ENCODE results near the gene CDK6. TPM values are rescaled to one million over a fixed set of nuclear protein-coding genes. Genes with fewer than 3 reads are reported as not detected.
A peak's percentile ranks its signal among the peaks of the same experiment; 100 is the strongest.

Gene CDK6
- total RNA-seq, 2 experiments from 2014 or later, result 130 to 138 TPM

- H3K9me3 Mint-ChIP-seq, result no peaks in the 10 kb centered on the region
- no peak overlapping the region for H3K27ac Mint-ChIP-seq
- intact Hi-C loops (cut with micrococcal nuclease), result no loop called here
- no peak for TF ChIP-seq CTCF (IDR thresholded peaks at IDR 0.05)
- peaks cover 45% of the 10 kb centered on the region for H3K36me3 Mint-ChIP-seq (ENCODE audit: low read depth)
- no peak for DNase-seq
- POLR2A ChIA-PET, result interaction anchor here (2.7 kb wide), 1 partner anchor 116 kb away, joined by 10 read pairs; no protein-coding TSS in a partner anchor
- CTCF ChIA-PET, result no interaction called here
- no peak overlapping the region for H3K4me3 Mint-ChIP-seq
- H3K4me1 Mint-ChIP-seq (ENCODE audit: low read depth), result peaks cover 40% of the 10 kb centered on the region
- no peak for ATAC-seq
- H3K27me3 Mint-ChIP-seq, result no peaks in the 10 kb centered on the region
These were observed 120.4 kb downstream of the CDK6 start for GRCh38 chr7:92715963-92716362.

DNA sequence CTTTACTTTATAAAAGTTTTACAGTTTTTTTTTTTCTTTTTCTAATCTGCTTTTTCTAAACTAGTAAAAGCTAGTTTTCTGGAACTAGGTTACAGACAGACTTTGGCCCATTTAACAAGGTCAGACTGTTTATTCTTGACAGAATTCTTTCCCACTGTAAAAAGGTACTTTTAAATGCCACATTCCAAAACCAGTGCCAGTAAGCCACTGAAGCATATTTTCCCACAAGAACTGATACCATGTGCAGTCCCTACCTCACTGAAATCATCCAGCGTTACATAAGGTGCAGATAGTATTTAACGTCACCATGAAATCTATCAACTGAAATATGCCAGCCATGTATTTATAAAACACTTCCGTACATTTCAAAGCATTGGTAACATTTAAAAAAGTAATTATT lies 121.6 kb downstream of the CDK6 start:
- no peak overlapping the region for H3K27ac Mint-ChIP-seq
- no peak for ATAC-seq
- peaks cover 45% of the 10 kb centered on the region for H3K36me3 Mint-ChIP-seq (ENCODE audit: low read depth)
- ChIA-PET CTCF (interaction anchor here (1.3 to 1.5 kb wide), 3 partner anchors 9 to 118 kb away, joined by 3 to 4 read pairs (median 4); no protein-coding TSS in a partner anchor), POLR2A (interaction anchor here (1.4 kb wide), 1 partner anchor 118 kb away, joined by 3 read pairs; no protein-coding TSS in a partner anchor)
- no peak overlapping the region for H3K4me3 Mint-ChIP-seq
- H3K27me3 Mint-ChIP-seq, result no peaks in the 10 kb centered on the region
- TF ChIP-seq CTCF (IDR thresholded peaks at IDR 0.05), result no peak
- intact Hi-C loops (cut with micrococcal nuclease), result no loop called here
- no peak for DNase-seq
- no peaks in the 10 kb centered on the region for H3K9me3 Mint-ChIP-seq
- peaks cover 39% of the 10 kb centered on the region for H3K4me1 Mint-ChIP-seq (ENCODE audit: low read depth)

GRCh38 chr7:92714280-92714679 lies 122.1 kb downstream of the CDK6 start:
- no peaks in the 10 kb centered on the region for H3K27me3 Mint-ChIP-seq
- no peak for TF ChIP-seq CTCF (IDR thresholded peaks at IDR 0.05)
- peaks cover 44% of the 10 kb centered on the region for H3K36me3 Mint-ChIP-seq (ENCODE audit: low read depth)
- no peaks in the 10 kb centered on the region for H3K9me3 Mint-ChIP-seq
- no peak overlapping the region for H3K4me3 Mint-ChIP-seq
- DNase-seq, result no peak
- CTCF ChIA-PET, result interaction anchor here (1.3 to 1.5 kb wide), 3 partner anchors 9 to 118 kb away, joined by 3 to 4 read pairs (median 4); no protein-coding TSS in a partner anchor
- no peak overlapping the region for H3K27ac Mint-ChIP-seq
- POLR2A ChIA-PET, result interaction anchor here (1.4 kb wide), 1 partner anchor 119 kb away, joined by 3 read pairs; no protein-coding TSS in a partner anchor
- no peak for ATAC-seq
- intact Hi-C loops (cut with micrococcal nuclease), result no loop called here
- peaks cover 38% of the 10 kb centered on the region for H3K4me1 Mint-ChIP-seq (ENCODE audit: low read depth)

DNA sequence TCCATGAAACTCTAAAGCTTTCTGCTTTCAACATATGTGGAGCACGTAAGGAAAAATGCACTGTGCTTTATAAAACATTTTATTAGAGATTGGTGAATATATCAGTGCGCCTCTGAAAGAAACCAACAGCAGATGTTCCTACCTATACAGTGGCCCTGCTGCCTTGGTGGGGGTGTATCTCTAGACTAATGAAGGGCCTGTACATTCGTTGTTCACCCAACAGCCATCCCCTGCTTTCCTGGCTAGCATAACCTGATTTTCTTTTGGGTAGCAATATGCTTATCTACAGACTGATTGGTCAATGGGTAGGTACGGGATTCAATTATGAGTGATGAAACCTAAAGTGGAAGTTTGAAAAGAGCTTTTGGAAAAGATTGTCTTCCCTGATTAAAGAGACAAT lies 126.5 kb downstream of the CDK6 start:
- DNase-seq (no peak), ATAC-seq (no peak)
- Mint-ChIP-seq H3K27ac (peak overlapping the region; percentile 21), H3K27me3 (no peaks in the 10 kb centered on the region), H3K4me1 (ENCODE audit: low read depth) (peaks cover 51% of the 10 kb centered on the region), H3K9me3 (no peaks in the 10 kb centered on the region), H3K36me3 (ENCODE audit: low read depth) (peaks cover 44% of the 10 kb centered on the region), H3K4me3 (no peak overlapping the region)
- POLR2A ChIA-PET, result interaction anchor here (0.6 to 1.5 kb wide), 6 partner anchors 8 to 124 kb away, joined by 3 to 7 read pairs (median 4); no protein-coding TSS in a partner anchor
- no peak for TF ChIP-seq CTCF (IDR thresholded peaks at IDR 0.05)
- CTCF ChIA-PET, result interaction anchor here (0.7 to 1.3 kb wide), 4 partner anchors 9 to 106 kb away, joined by 3 to 5 read pairs (median 3); no protein-coding TSS in a partner anchor
- intact Hi-C loops (cut with micrococcal nuclease), result no loop called here

DNA sequence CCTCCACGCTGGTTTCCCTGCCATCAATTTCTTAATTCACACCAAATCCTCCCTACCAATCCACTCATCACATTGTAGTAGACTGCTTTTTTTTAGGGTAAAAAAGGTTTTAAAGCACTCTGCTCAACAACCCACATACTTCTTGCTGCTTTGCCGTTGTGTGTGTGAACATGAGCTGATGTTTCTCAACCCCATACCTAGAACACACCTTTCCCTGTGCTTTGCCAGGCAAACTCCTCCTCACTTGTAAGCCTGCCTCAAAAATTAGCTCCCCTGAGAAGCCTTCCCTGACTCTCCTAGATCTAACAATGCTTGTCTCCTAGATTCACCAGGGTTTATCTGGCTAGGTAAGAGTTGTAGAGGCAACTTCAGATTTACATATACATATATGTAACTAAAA lies 127.2 kb downstream of the CDK6 start:
- ChIA-PET CTCF (interaction anchor here (0.7 to 1.3 kb wide), 2 partner anchors 88 to 106 kb away, joined by 3 to 5 read pairs; no protein-coding TSS in a partner anchor), POLR2A (interaction anchor here (0.6 to 1.5 kb wide), 5 partner anchors 8 to 124 kb away, joined by 3 to 7 read pairs (median 4); no protein-coding TSS in a partner anchor)
- H3K9me3 Mint-ChIP-seq, result no peaks in the 10 kb centered on the region
- no peak for TF ChIP-seq CTCF (IDR thresholded peaks at IDR 0.05)
- peak overlapping the region; percentile 70 for H3K27ac Mint-ChIP-seq
- H3K4me3 Mint-ChIP-seq, result no peak overlapping the region
- peaks cover 42% of the 10 kb centered on the region for H3K36me3 Mint-ChIP-seq (ENCODE audit: low read depth)
- DNase-seq, result no peak
- intact Hi-C loops (cut with micrococcal nuclease), result no loop called here
- no peak for ATAC-seq
- no peaks in the 10 kb centered on the region for H3K27me3 Mint-ChIP-seq
- peaks cover 49% of the 10 kb centered on the region for H3K4me1 Mint-ChIP-seq (ENCODE audit: low read depth)

Measured in activated CD8-positive, alpha-beta T cell treated with anti-CD3 and anti-CD28 coated beads for 36 hours (primary cell).